Measurements from ENCODE around the gene SPRR2G. TPM values are rescaled to one million over a fixed set of nuclear protein-coding genes. Genes with fewer than 3 reads are reported as not detected.

SPRR2G gene
- total RNA-seq, 1 experiment from 2014 or later = not detected

GRCh38 chr1:153100245-153100644 is 50.4 kb downstream of the SPRR2G start:
- no peak for TF ChIP-seq CTCF (conservative IDR thresholded peaks at IDR 0.05)
- Histone ChIP-seq H2AFZ (ENCODE audit: low read length) (no peak overlapping the region), H3K27ac (ENCODE audit: insufficient read length, low read depth, low read length) (no peak overlapping the region), H3K79me1 (ENCODE audit: insufficient read depth, low read depth, low read length, poor library complexity, severe bottlenecking) (no peaks in the 10 kb centered on the region), H2BK15ac (ENCODE audit: low read depth, low read length) (no peak overlapping the region), H3K23ac (ENCODE audit: insufficient read length, low read depth, low read length) (no peak overlapping the region), H3K18ac (ENCODE audit: insufficient read length, low read depth, low read length) (no peak overlapping the region), H2BK12ac (ENCODE audit: insufficient read length, low read depth, low read length) (no peak overlapping the region), H3K27me3 (ENCODE audit: insufficient read depth, low read length) (no peaks in the 10 kb centered on the region), H3K4ac (ENCODE audit: low read depth, low read length) (no peak overlapping the region), H4K5ac (ENCODE audit: insufficient read length, low read depth, low read length) (no peak overlapping the region), H3T11ph (ENCODE audit: low read length) (no peak overlapping the region), H3K4me1 (ENCODE audit: insufficient read depth, low read length) (no peaks in the 10 kb centered on the region), H3K14ac (ENCODE audit: insufficient read depth, low read length) (no peak overlapping the region), H3K23me2 (ENCODE audit: insufficient read length, low read depth, low read length, poor library complexity, severe bottlenecking) (no peaks in the 10 kb centered on the region), H3K56ac (ENCODE audit: insufficient read length, low read depth, low read length) (no peak overlapping the region), H3K9ac (ENCODE audit: extremely low read depth, insufficient read length, low read length) (no peak overlapping the region), H2BK120ac (ENCODE audit: low read depth, low read length, poor library complexity, severe bottlenecking) (no peak overlapping the region), H2BK20ac (ENCODE audit: low read depth, low read length, poor library complexity, severe bottlenecking) (no peak overlapping the region), H3K9me3 (ENCODE audit: control insufficient read depth, low read depth, low read length) (no peaks in the 10 kb centered on the region), H2BK5ac (ENCODE audit: insufficient read length, low read length) (no peak overlapping the region), H2AK5ac (ENCODE audit: insufficient read length, low read length) (no peak overlapping the region), H3K4me2 (ENCODE audit: insufficient read depth, insufficient read length, low read length) (no peak overlapping the region), H3K79me2 (ENCODE audit: insufficient read depth, low read length) (no peaks in the 10 kb centered on the region), H4K8ac (replicated peaks; ENCODE audit: insufficient read length, low read depth, low read length) (no peak overlapping the region), H4K91ac (ENCODE audit: insufficient read length, low read depth, low read length) (no peak overlapping the region), H4K20me1 (ENCODE audit: control insufficient read depth, insufficient read depth, insufficient read length) (no peaks in the 10 kb centered on the region)
- Mint-ChIP-seq H3K36me3 (ENCODE audit: insufficient read depth in 1 of 3, low read depth in 3 of 3) (peaks cover 0 to 5% (median 1%) of the 10 kb centered on the region in 3 experiments; a peak in 1 of 7 replicates), H3K27me3 (ENCODE audit: low read depth) (no peaks in the 10 kb centered on the region; the same call in 1 of the 2 replicates), H3K4me1 (no peaks in the 10 kb centered on the region), H3K27ac (no peak overlapping the region), H3K4me3 (no peak overlapping the region), H3K9me3 (peaks cover 3 to 11% of the 10 kb centered on the region in 2 experiments; a peak in 4 of 5 replicates)
- WGBS (ENCODE audit: extremely low coverage, insufficient read length, low lambda C conversion rate) = no CpG with 5 or more reads among the region's 5 CpGs
- no peak for DNase-seq

Other genes with a start within 250 kb of the SPRR2G start
- not detected in 2 replicates for gene IVL, start 242.3 kb downstream of the SPRR2G start, total RNA-seq (2021)
- gene SPRR5, start 203.7 kb downstream of the SPRR2G start, total RNA-seq (2021) = not detected in 2 replicates
- gene SPRR4, start 180.2 kb downstream of the SPRR2G start, total RNA-seq (2021) = not detected in 2 replicates
- not detected in 2 replicates for gene SPRR1A, start 166.8 kb downstream of the SPRR2G start, total RNA-seq (2021)
- gene SPRR3, start 149.1 kb downstream of the SPRR2G start, total RNA-seq (2021) = not detected in 2 replicates
- not detected in 2 replicates for gene SPRR1B, start 119.7 kb downstream of the SPRR2G start, total RNA-seq (2021)
- not detected in 2 replicates for gene SPRR2D, start 109.8 kb downstream of the SPRR2G start, total RNA-seq (2021)
- not detected in 2 replicates for gene SPRR2A, start 93.4 kb downstream of the SPRR2G start, total RNA-seq (2021)
- gene SPRR2B, start 79.3 kb downstream of the SPRR2G start, total RNA-seq (2021) = not detected in 2 replicates
- gene SPRR2E, start 56.4 kb downstream of the SPRR2G start, total RNA-seq (2021) = not detected in 2 replicates
- not detected in 2 replicates for gene SPRR2F, start 37.4 kb downstream of the SPRR2G start, total RNA-seq (2021)
- not detected in 2 replicates for gene LELP1, start 52.5 kb upstream of the SPRR2G start, total RNA-seq (2021)
- gene PRR9, start 66.7 kb upstream of the SPRR2G start, total RNA-seq (2021) = not detected in 2 replicates
- gene LORICRIN, start 108.8 kb upstream of the SPRR2G start, total RNA-seq (2021) = not detected in 2 replicates
- gene PGLYRP3, start 162.1 kb upstream of the SPRR2G start, total RNA-seq (2021) = not detected in 2 replicates
- not detected in 2 replicates for gene PGLYRP4, start 198.0 kb upstream of the SPRR2G start, total RNA-seq (2021)
- gene S100A9, start 207.0 kb upstream of the SPRR2G start, total RNA-seq (2021) = not detected in 2 replicates
- not detected in 2 replicates for gene S100A12, start 224.7 kb upstream of the SPRR2G start, total RNA-seq (2021)
- gene S100A8, start 240.2 kb upstream of the SPRR2G start, total RNA-seq (2021) = not detected in 2 replicates

Data from H9 (cell line).